ENCODE data around the gene FGF2.
"Not testable (repeated sequence)": the region's sequence is repeated elsewhere in the genome, so short reads cannot be mapped to it uniquely, and the experiment has no call there.

Gene FGF2

GRCh38 chr4:122845066-122845465 lies 18.4 kb downstream of the FGF2 start:
- no peak overlapping the region for H3K27ac ChIP-seq
- TF ChIP-seq, protein P1, sequence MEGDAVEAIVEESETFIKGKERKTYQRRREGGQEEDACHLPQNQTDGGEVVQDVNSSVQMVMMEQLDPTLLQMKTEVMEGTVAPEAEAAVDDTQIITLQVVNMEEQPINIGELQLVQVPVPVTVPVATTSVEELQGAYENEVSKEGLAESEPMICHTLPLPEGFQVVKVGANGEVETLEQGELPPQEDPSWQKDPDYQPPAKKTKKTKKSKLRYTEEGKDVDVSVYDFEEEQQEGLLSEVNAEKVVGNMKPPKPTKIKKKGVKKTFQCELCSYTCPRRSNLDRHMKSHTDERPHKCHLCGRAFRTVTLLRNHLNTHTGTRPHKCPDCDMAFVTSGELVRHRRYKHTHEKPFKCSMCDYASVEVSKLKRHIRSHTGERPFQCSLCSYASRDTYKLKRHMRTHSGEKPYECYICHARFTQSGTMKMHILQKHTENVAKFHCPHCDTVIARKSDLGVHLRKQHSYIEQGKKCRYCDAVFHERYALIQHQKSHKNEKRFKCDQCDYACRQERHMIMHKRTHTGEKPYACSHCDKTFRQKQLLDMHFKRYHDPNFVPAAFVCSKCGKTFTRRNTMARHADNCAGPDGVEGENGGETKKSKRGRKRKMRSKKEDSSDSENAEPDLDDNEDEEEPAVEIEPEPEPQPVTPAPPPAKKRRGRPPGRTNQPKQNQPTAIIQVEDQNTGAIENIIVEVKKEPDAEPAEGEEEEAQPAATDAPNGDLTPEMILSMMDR (IDR thresholded peaks at IDR 0.05) = no peak
- no peak overlapping the region for H3K9ac ChIP-seq
- no peak overlapping the region for H3K4me2 ChIP-seq (ENCODE audit: low read length)
- H2AFZ ChIP-seq = no peak overlapping the region
- no peaks in the 10 kb centered on the region for H3K27me3 ChIP-seq (ENCODE audit: control insufficient read depth, insufficient read depth, low read length)
- H3K36me3 ChIP-seq (ENCODE audit: control insufficient read depth, insufficient read depth, low read length) = no peaks in the 10 kb centered on the region
- H3K4me3 ChIP-seq (ENCODE audit: low read depth, low read length) = no peak overlapping the region
- no peaks in the 10 kb centered on the region for H3K9me3 ChIP-seq (ENCODE audit: control insufficient read depth, low read length)
- H3K4me1 ChIP-seq = peaks cover 14% of the 10 kb centered on the region
- H3K79me2 ChIP-seq = peaks cover 2% of the 10 kb centered on the region

DNA sequence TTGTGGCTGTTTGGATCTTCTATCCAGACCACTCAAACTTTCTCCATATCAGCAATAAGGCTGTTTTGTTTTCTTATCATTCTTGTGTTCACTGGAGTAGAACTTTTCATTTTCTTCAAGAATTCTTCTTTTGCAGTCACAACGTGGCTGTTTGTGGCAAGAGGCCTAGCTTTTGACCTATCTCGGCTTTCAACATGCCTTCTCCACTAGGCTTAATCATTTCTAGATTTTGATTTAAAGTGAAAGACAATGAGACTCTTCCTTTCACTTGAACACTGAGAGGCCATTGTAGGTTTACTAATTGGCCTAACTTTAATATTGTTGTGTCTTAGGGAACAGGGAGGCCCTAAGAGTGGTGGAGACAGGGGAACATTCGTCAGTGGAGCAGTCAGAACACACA lies 19.1 kb downstream of the FGF2 start:
- no peak overlapping the region for H3K9ac ChIP-seq
- H3K4me1 ChIP-seq = peaks cover 14% of the 10 kb centered on the region
- TF ChIP-seq, protein P1 (IDR thresholded peaks at IDR 0.05) = no peak
- no peaks in the 10 kb centered on the region for H3K36me3 ChIP-seq (ENCODE audit: control insufficient read depth, insufficient read depth, low read length)
- no peak overlapping the region for H3K4me3 ChIP-seq (ENCODE audit: low read depth, low read length)
- peak overlapping the region; percentile 11 for H2AFZ ChIP-seq
- H3K79me2 ChIP-seq = peaks cover 2% of the 10 kb centered on the region
- no peaks in the 10 kb centered on the region for H3K9me3 ChIP-seq (ENCODE audit: control insufficient read depth, low read length)
- no peak overlapping the region for H3K27ac ChIP-seq
- no peak overlapping the region for H3K4me2 ChIP-seq (ENCODE audit: low read length)
- no peaks in the 10 kb centered on the region for H3K27me3 ChIP-seq (ENCODE audit: control insufficient read depth, insufficient read depth, low read length)

DNA sequence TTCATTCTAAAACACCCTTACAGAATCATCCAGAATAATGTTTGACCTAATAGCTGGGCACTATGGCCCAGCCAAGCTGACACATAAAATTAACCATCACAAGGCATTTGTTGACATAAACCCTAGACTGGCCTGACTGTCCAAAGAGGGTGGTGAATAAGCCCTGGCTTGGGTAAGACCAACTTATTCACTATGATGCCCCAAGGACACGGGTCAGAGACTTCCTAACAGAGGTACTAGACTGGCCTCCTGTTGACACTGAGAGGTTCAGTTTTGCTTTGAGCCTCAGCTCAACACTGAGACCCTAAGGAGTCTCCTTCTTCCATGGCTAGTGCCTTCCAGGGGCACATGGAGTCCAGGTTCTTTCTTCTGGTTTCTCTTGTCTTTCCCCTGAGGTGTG lies 21.3 kb downstream of the FGF2 start:
- TF ChIP-seq, protein P1 (IDR thresholded peaks at IDR 0.05) = no peak

GRCh38 chr4:122849789-122850188 lies 23.2 kb downstream of the FGF2 start:
- H3K4me3 ChIP-seq (ENCODE audit: low read depth, low read length); H3K9me3 ChIP-seq (ENCODE audit: control insufficient read depth, low read length): not testable (repeated sequence)

More for the DNA sequence above, 21.3 kb downstream of the FGF2 start:
- Histone ChIP-seq H3K27me3 (ENCODE audit: control insufficient read depth, insufficient read depth, low read length) (no peaks in the 10 kb centered on the region), H2AFZ (no peak overlapping the region), H3K9me3 (ENCODE audit: control insufficient read depth, low read length) (no peaks in the 10 kb centered on the region), H3K4me2 (ENCODE audit: low read length) (no peak overlapping the region), H3K9ac (no peak overlapping the region), H3K27ac (no peak overlapping the region), H3K79me2 (peaks cover 2% of the 10 kb centered on the region), H3K4me1 (peaks cover 11% of the 10 kb centered on the region), H3K4me3 (ENCODE audit: low read depth, low read length) (no peak overlapping the region), H3K36me3 (ENCODE audit: control insufficient read depth, insufficient read depth, low read length) (no peaks in the 10 kb centered on the region)

GRCh38 chr4:122851568-122851967 lies 24.9 kb downstream of the FGF2 start:
- no peaks in the 10 kb centered on the region for H3K9me3 ChIP-seq (ENCODE audit: control insufficient read depth, low read length)

More at GRCh38 chr4:122849789-122850188, 23.2 kb downstream of the FGF2 start:
- H3K27me3 ChIP-seq (ENCODE audit: control insufficient read depth, insufficient read depth, low read length); H3K27ac ChIP-seq; H3K4me1 ChIP-seq; H3K36me3 ChIP-seq (ENCODE audit: control insufficient read depth, insufficient read depth, low read length); H3K4me2 ChIP-seq (ENCODE audit: low read length); H2AFZ ChIP-seq; H3K79me2 ChIP-seq; H3K9ac ChIP-seq: not testable (repeated sequence)

More at GRCh38 chr4:122851568-122851967, 24.9 kb downstream of the FGF2 start:
- Histone ChIP-seq H3K4me1 (no peaks in the 10 kb centered on the region), H3K27me3 (ENCODE audit: control insufficient read depth, insufficient read depth, low read length) (no peaks in the 10 kb centered on the region), H3K4me3 (ENCODE audit: low read depth, low read length) (no peak overlapping the region), H3K27ac (no peak overlapping the region), H3K9ac (no peak overlapping the region), H3K79me2 (peaks cover 2% of the 10 kb centered on the region), H3K36me3 (ENCODE audit: control insufficient read depth, insufficient read depth, low read length) (no peaks in the 10 kb centered on the region), H2AFZ (no peak overlapping the region), H3K4me2 (ENCODE audit: low read length) (no peak overlapping the region)
- TF ChIP-seq, protein P1 (IDR thresholded peaks at IDR 0.05) = no peak

Measured in parathyroid adenoma (tissue), 2 donors.